HEK293 (cell line): ENCODE results near the gene CD164.

Experiments used
- CTCF ChIA-PET: fragments of 350-600 bp; formaldehyde crosslinking; extraction: SDS; loops from one replicate; lab custom pipeline; 2021; ENCODE audit warnings: antibody characterized with exemption; lab: Yijun Ruan, JAX
- POLR2A ChIA-PET: fragments of 300-600 bp; formaldehyde crosslinking; extraction: SDS; loops from one replicate; lab custom pipeline; 2020; ENCODE audit warnings: antibody characterized with exemption, inconsistent platforms; lab: Yijun Ruan, JAX
- H3K27ac ChIP-seq: fragments of 200-500 bp; sonication (Bioruptor generic); 2 replicates; pipeline ENCODE4 v1.5.1; 2014; ENCODE audit warnings: low read depth, low read length, control low read depth, inconsistent platforms; ENCODE audit errors: extremely low read depth
- H3K36me3 ChIP-seq, 2 experiments: fragments of 200-500 bp in 1 of 2; sonication (Bioruptor generic) in 1 of 2; 1 replicate in 1 of 2; 2 replicates in 1 of 2; pipeline ENCODE4 v1.5.1; 2014 to 2017; ENCODE audit warnings: inconsistent platforms in 2 of 2, low read length in 2 of 2; ENCODE audit not compliant: control insufficient read depth in 2 of 2, insufficient read depth in 1 of 2
- H3K4me1 ChIP-seq: fragments of 200-500 bp; sonication (Bioruptor generic); 2 replicates; pipeline ENCODE4 v1.5.1; 2014; ENCODE audit warnings: mild to moderate bottlenecking, low read length, inconsistent platforms; ENCODE audit not compliant: control insufficient read depth, insufficient read depth
- H3K4me3 ChIP-seq: 2 replicates; pipeline ENCODE4 v1.5.1; 2011; ENCODE audit warnings: low read depth, mild to moderate bottlenecking, control low read depth, low read length, moderate library complexity
- H3K9me3 ChIP-seq: fragments of 200-500 bp; sonication (Bioruptor generic); 2 replicates; pipeline ENCODE4 v1.5.1; 2014; ENCODE audit warnings: low read depth, low read length, inconsistent platforms; ENCODE audit not compliant: control insufficient read depth, insufficient read depth
- ELK4 ChIP-seq: IDR thresholded peaks from 2 replicates; pipeline ENCODE4 v1.6.1; 2011; ENCODE audit warnings: mild to moderate bottlenecking, low read depth, low read length, borderline replicate concordance
- GLI2 ChIP-seq: fragments of 450-650 bp; formaldehyde crosslinking; IDR thresholded peaks from 2 replicates; pipeline ENCODE4; 2017; ENCODE audit warnings: missing biosample characterization, missing genetic modification characterization, low read depth, borderline replicate concordance
- GLI4 ChIP-seq: fragments of 450-650 bp; formaldehyde crosslinking; IDR thresholded peaks from 2 replicates; pipeline ENCODE4 v1.5.1; 2016; ENCODE audit warnings: missing biosample characterization, missing genetic modification characterization
- GLIS1 ChIP-seq: fragments of 450-650 bp; formaldehyde crosslinking; IDR thresholded peaks from 2 replicates; pipeline ENCODE4 v1.5.1; 2016; ENCODE audit warnings: missing biosample characterization, missing genetic modification characterization
- HOXD13 ChIP-seq: sonication (generic); formaldehyde crosslinking; IDR thresholded peaks from 2 replicates; pipeline ENCODE4 v1.8.0; 2022; ENCODE audit warnings: missing genetic modification reagents, borderline replicate concordance
- PRDM2 ChIP-seq: fragments of 450-650 bp; formaldehyde crosslinking; IDR thresholded peaks from 2 replicates; pipeline ENCODE4 v1.5.1; 2016; ENCODE audit warnings: missing biosample characterization, missing genetic modification characterization, borderline replicate concordance
- ZBTB48 ChIP-seq: fragments of 450-650 bp; formaldehyde crosslinking; IDR thresholded peaks from 2 replicates; pipeline ENCODE4 v1.5.1; 2016; ENCODE audit warnings: missing biosample characterization, missing genetic modification characterization
- ZNF133 ChIP-seq: fragments of 450-650 bp; formaldehyde crosslinking; IDR thresholded peaks from 2 replicates; pipeline ENCODE4 v1.5.1; 2016; ENCODE audit warnings: missing biosample characterization, missing genetic modification characterization
- ZNF138 ChIP-seq: fragments of 450-650 bp; formaldehyde crosslinking; IDR thresholded peaks from 2 replicates; pipeline ENCODE4 v1.5.1; 2016; ENCODE audit warnings: missing biosample characterization, missing genetic modification characterization, borderline replicate concordance
- ZNF146 ChIP-seq: fragments of 450-650 bp; formaldehyde crosslinking; IDR thresholded peaks from 2 replicates; pipeline ENCODE4 v1.5.1; 2016; ENCODE audit warnings: missing biosample characterization, missing genetic modification characterization
- ZNF148 ChIP-seq: fragments of 450-650 bp; formaldehyde crosslinking; IDR thresholded peaks from 2 replicates; pipeline ENCODE4 v1.5.0; 2017; ENCODE audit warnings: missing biosample characterization, missing genetic modification characterization, borderline replicate concordance
- ZNF26 ChIP-seq: fragments of 450-650 bp; formaldehyde crosslinking; IDR thresholded peaks from 2 replicates; pipeline ENCODE4 v1.5.1; 2016; ENCODE audit warnings: missing biosample characterization, missing genetic modification characterization
- ZNF266 ChIP-seq: fragments of 450-650 bp; formaldehyde crosslinking; IDR thresholded peaks from 2 replicates; pipeline ENCODE4 v1.5.1; 2016; ENCODE audit warnings: missing biosample characterization, missing genetic modification characterization, low read depth
- ZNF580 ChIP-seq: fragments of 450-650 bp; formaldehyde crosslinking; IDR thresholded peaks from 2 replicates; pipeline ENCODE4 v1.5.1; 2016; ENCODE audit warnings: missing biosample characterization, missing genetic modification characterization
- ZNF585B ChIP-seq: fragments of 450-650 bp; formaldehyde crosslinking; IDR thresholded peaks from 2 replicates; pipeline ENCODE4 v1.5.1; 2016; ENCODE audit warnings: missing biosample characterization, missing genetic modification characterization
- ZNF664 ChIP-seq: fragments of 450-650 bp; formaldehyde crosslinking; IDR thresholded peaks from 2 replicates; pipeline ENCODE4 v1.5.1; 2016; ENCODE audit warnings: missing biosample characterization, missing genetic modification characterization
- ZNF677 ChIP-seq: fragments of 450-650 bp; IDR thresholded peaks from 2 replicates; pipeline ENCODE4 v1.5.0; 2018; ENCODE audit warnings: missing biosample characterization, mild to moderate bottlenecking, missing genetic modification characterization, moderate library complexity
- ZNF692 ChIP-seq: fragments of 450-650 bp; formaldehyde crosslinking; IDR thresholded peaks from 2 replicates; pipeline ENCODE4 v1.5.1; 2016; ENCODE audit warnings: missing biosample characterization, missing genetic modification characterization

The CD164 gene

GRCh38 chr6:109343518-109343917 lies 38.7 kb downstream of the CD164 start (continued):
- TF ChIP-seq ELK4 (no peak), ZNF148 (tag by site-specific recombination) (no peak), ZNF266 (tag by site-specific recombination) (no peak), ZNF585B (tag by site-specific recombination) (no peak), GLIS1 (no peak), ZNF677 (tag by site-specific recombination) (no peak), GLI2 (no peak), ZBTB48 (tag by site-specific recombination) (no peak), GLI4 (tag by site-specific recombination) (no peak), HOXD13 (CRISPR knock-in tag) (no peak)

GRCh38 chr6:109342911-109343310 lies 39.4 kb downstream of the CD164 start:
- ChIA-PET POLR2A (no interaction called here), CTCF (no interaction called here)
- Histone ChIP-seq H3K36me3 (peaks cover 0 to 12% of the 10 kb centered on the region in 2 experiments; a peak in 1 of 3 replicates), H3K4me1 (no peaks in the 10 kb centered on the region), H3K9me3 (no peaks in the 10 kb centered on the region), H3K27ac (no peak overlapping the region), H3K4me3 (no peak overlapping the region)
- no peak for TF ChIP-seq PRDM2 (tag by site-specific recombination)
- no peak for TF ChIP-seq ZNF580 (tag by site-specific recombination)
- no peak for TF ChIP-seq ZNF26
- TF ChIP-seq ZNF664 (tag by site-specific recombination): no peak
- TF ChIP-seq ZNF146 (tag by site-specific recombination): no peak
- no peak for TF ChIP-seq ZNF133 (tag by site-specific recombination)
- no peak for TF ChIP-seq ZNF692 (tag by site-specific recombination)
- TF ChIP-seq ZNF138 (tag by site-specific recombination): no peak
